ENCODE measurements around the gene MYO5B.

The MYO5B gene

GRCh38 chr18:49973592-49973991 is 221.4 kb downstream of the MYO5B start:
- H3K27ac ChIP-seq, result no peak overlapping the region
- no peak for TF ChIP-seq CTCF (IDR thresholded peaks at IDR 0.05)

DNA sequence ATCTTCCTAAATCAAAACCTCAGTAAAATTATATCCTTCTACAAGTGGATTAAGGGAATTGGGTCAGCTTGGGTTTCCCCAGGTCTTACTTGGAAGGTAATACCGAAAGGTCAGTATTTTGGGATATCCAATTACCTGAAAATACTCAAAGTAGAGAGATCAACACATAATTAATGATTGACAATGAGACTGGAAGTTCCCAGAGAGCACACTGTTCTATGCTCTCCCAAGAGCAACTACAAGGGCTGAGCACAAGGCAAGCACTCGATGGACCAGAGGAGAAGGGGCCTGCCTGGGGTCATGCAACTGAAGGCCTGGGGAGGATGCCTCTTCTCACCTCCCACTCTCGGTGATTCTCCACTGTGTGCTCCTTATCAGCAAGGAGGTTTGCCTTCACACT is 222.4 kb downstream of the MYO5B start:
- TF ChIP-seq ZFX (IDR thresholded peaks at IDR 0.05; ENCODE audit: borderline replicate concordance) (no peak), CTCF (IDR thresholded peaks at IDR 0.05) (no peak)
- no peak overlapping the region for H3K27ac ChIP-seq

DNA sequence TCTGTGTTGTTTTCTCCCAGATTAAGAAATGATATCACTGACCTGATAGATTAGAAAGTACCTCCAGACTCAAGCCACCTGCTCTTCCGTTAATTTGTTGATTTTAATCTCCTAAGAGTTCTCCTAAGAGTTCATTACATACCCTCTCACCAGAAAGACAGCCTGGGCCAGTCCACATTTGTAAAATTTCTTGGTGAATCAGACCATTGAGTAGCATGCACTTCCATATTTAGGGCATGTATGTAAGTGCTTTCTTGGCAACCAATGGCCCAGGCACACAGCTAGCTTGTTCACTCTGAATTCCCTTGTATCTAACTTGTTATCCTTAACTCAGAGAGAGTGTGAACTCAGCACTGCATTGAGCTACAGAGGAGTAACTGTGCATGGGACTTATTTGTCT is 223.5 kb downstream of the MYO5B start:
- TF ChIP-seq CTCF (IDR thresholded peaks at IDR 0.05) (no peak), ZFX (IDR thresholded peaks at IDR 0.05; ENCODE audit: borderline replicate concordance) (no peak)

GRCh38 chr18:49970319-49970718 is 224.6 kb downstream of the MYO5B start:
- no peak for TF ChIP-seq ZFX (IDR thresholded peaks at IDR 0.05; ENCODE audit: borderline replicate concordance)
- no peak for TF ChIP-seq CTCF (IDR thresholded peaks at IDR 0.05)
- H3K27ac ChIP-seq, result no peak overlapping the region

More for the DNA sequence above, 223.5 kb downstream of the MYO5B start:
- no peak overlapping the region for H3K27ac ChIP-seq

- TF ChIP-seq ZFX (IDR thresholded peaks at IDR 0.05; ENCODE audit: borderline replicate concordance) (no peak), CTCF (IDR thresholded peaks at IDR 0.05) (no peak)
- no peak overlapping the region for H3K27ac ChIP-seq
Observed at GRCh38 chr18:49968644-49969309, 226.2 kb downstream of the MYO5B start.

DNA sequence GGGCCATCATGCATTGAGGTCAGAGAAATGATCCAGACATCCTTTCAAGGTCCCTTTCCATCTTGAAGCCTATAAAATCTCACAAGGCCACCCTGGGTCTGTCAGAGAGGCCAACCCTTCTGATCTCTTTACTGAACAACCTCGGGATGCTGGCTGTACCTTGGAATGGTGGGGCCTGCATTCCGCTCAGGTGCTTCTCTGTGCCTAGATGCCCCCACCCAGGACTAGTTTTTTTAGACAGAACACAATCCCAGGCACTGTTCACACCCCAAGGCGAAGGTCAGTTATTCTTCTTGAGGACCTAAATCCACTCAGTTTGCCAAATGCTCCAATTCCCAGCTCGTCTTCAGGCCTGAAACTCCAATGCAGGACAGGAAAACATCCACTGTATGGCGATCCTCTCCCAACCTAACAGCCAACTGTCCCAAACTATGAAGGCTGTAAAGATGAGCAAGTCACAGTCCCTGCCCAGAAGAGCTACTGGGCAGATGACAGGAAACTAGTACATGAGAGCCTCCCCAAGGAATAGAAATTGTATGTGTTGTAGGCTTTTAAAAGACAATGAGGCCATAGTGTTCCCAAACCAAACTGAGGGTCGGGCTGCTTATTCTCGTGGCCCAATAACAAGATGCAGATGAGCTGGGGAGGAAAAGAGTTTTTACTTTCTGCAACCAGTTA is 227.2 kb downstream of the MYO5B start:
- H3K27ac ChIP-seq, result peak overlapping the region; percentile 72
- TF ChIP-seq CTCF (IDR thresholded peaks at IDR 0.05) (no peak), ZFX (IDR thresholded peaks at IDR 0.05; ENCODE audit: borderline replicate concordance) (no peak)

- TF ChIP-seq ZFX (IDR thresholded peaks at IDR 0.05; ENCODE audit: borderline replicate concordance) (no peak), CTCF (IDR thresholded peaks at IDR 0.05) (no peak)
- H3K27ac ChIP-seq, result peak overlapping the region; percentile 72
Observed at GRCh38 chr18:49967171-49967570, 227.8 kb downstream of the MYO5B start.

Measured in 22Rv1 (cell line).